Sigmoid colon (tissue), 7 donors: Measurements from ENCODE around the gene KCNF1. TPM values are rescaled to one million over a fixed set of nuclear protein-coding genes. Genes with fewer than 3 reads are reported as not detected.

Source experiments
- DNase-seq: peaks from one replicate; pipeline ENCODE4 v3.0.0-alpha.2; 2019
- H3K27ac ChIP-seq, 4 donors: fragments of 200-600 bp; sonication (generic); one replicate each; pipeline ENCODE4 v1.5.1; 2016 to 2019; ENCODE audit warnings: mild to moderate bottlenecking in 1 of 4
- H3K27me3 ChIP-seq, 3 donors: fragments of 200-600 bp; sonication (generic); one replicate each; pipeline ENCODE4 v1.5.1; 2019; ENCODE audit warnings: mild to moderate bottlenecking in 1 of 3
- H3K36me3 ChIP-seq, 4 donors: fragments of 200-600 bp; sonication (generic); one replicate each; pipeline ENCODE4 v1.5.1; 2016 to 2019
- H3K4me1 ChIP-seq, 4 donors: fragments of 200-600 bp; sonication (generic); one replicate each; pipeline ENCODE4 v1.5.1; 2017 to 2019
- H3K4me3 ChIP-seq, 4 donors: fragments of 200-600 bp; sonication (generic); one replicate each; pipeline ENCODE4 v1.5.1; 2017 to 2019; ENCODE audit warnings: mild to moderate bottlenecking in 2 of 4, moderate library complexity in 1 of 4
- H3K9me3 ChIP-seq, 4 donors: fragments of 200-600 bp in 3 of 4; sonication (generic) in 3 of 4; one replicate each; pipeline versions ENCODE4 v1.5.1 to v1.6.1; 2013 to 2019
- EP300 ChIP-seq, 4 donors: sonication (generic); formaldehyde crosslinking; IDR thresholded peaks; one replicate each; pipeline ENCODE4 v1.6.1; 2017; ENCODE audit warnings: antibody characterized with exemption in 4 of 4
- POLR2A ChIP-seq, 2 donors: fragments of 450-650 bp; IDR thresholded peaks; one replicate each; pipeline ENCODE4 v1.6.1; 2016; ENCODE audit warnings: antibody characterized with exemption in 2 of 2, mild to moderate bottlenecking in 2 of 2, moderate library complexity in 2 of 2
- POLR2AphosphoS5 ChIP-seq, 4 donors: sonication (generic); formaldehyde crosslinking; IDR thresholded peaks; one replicate each; pipeline ENCODE4 v1.6.1; 2017; ENCODE audit warnings: antibody characterized with exemption in 4 of 4
- WGBS, 2 donors: extraction: QIAGEN DNeasy Blood & Tissue Kit; methylation state at CpG; one replicate each; pipeline ENCODE4 v1.1.7; 2013; 5-methylcytosine and 5-hydroxymethylcytosine counted together
- intact Hi-C: fragments of 100-400 bp; cut with DNase I; formaldehyde crosslinking; loops from one replicate; pipeline ENCODE4 v1.15.1; 2023
- polyA plus RNA-seq, 3 donors: library from polyadenylated mRNA; stranded (reverse); fragments of 200-250 nt; gene quantifications; one replicate each; pipeline ENCODE4 v1.2.3, GENCODE V29; 2013
- total RNA-seq, 4 donors: library from RNA; depleted of rRNA; stranded (reverse); fragments of >200 nt; gene quantifications; one replicate each; pipeline ENCODE4 v1.1.0, GENCODE V29; 2016
- TF ChIP-seq, protein P1 (sequence below), 4 experiments: fragments of 450-650 bp in 3 of 4; fragments of 200-600 bp in 1 of 4; IDR thresholded peaks; one replicate each; pipeline ENCODE4 v1.5.1; 2016 to 2019; ENCODE audit warnings: antibody characterized with exemption in 4 of 4, mild to moderate bottlenecking in 3 of 4, moderate library complexity in 2 of 4
- donor health status: healthy with polysubstance abuse.
- donor health status: Bipolar disorder and iron deficiency.
- donor health status: healthy.

Gene KCNF1
- total and polyA plus RNA-seq, 7 donors: 0.16 to 1.4 (median 0.94) TPM; not detected in 1

- no peak overlapping the region for H3K4me3 ChIP-seq
- WGBS, 2 donors: 65 to 75% methylated on average over 17 of the region's 17 CpGs
- no peaks in the 10 kb centered on the region for H3K4me1 ChIP-seq
- no peak for DNase-seq
- no peaks in the 10 kb centered on the region for H3K36me3 ChIP-seq
- no peak overlapping the region for H3K27ac ChIP-seq
- H3K27me3 ChIP-seq: no peaks in the 10 kb centered on the region
- peaks cover 0 to 4% (median 0%) of the 10 kb centered on the region in 4 donors for H3K9me3 ChIP-seq
- no peak for TF ChIP-seq POLR2A (IDR thresholded peaks at IDR 0.05)
- intact Hi-C loops: no loop called here
Observed at GRCh38 chr2:10935953-10936942, 24.5 kb downstream of the KCNF1 start.

- TF ChIP-seq EP300 (IDR thresholded peaks at IDR 0.05) (no peak), POLR2A (IDR thresholded peaks at IDR 0.05) (no peak), POLR2AphosphoS5 (IDR thresholded peaks at IDR 0.05) (no peak)
- TF ChIP-seq, protein P1, sequence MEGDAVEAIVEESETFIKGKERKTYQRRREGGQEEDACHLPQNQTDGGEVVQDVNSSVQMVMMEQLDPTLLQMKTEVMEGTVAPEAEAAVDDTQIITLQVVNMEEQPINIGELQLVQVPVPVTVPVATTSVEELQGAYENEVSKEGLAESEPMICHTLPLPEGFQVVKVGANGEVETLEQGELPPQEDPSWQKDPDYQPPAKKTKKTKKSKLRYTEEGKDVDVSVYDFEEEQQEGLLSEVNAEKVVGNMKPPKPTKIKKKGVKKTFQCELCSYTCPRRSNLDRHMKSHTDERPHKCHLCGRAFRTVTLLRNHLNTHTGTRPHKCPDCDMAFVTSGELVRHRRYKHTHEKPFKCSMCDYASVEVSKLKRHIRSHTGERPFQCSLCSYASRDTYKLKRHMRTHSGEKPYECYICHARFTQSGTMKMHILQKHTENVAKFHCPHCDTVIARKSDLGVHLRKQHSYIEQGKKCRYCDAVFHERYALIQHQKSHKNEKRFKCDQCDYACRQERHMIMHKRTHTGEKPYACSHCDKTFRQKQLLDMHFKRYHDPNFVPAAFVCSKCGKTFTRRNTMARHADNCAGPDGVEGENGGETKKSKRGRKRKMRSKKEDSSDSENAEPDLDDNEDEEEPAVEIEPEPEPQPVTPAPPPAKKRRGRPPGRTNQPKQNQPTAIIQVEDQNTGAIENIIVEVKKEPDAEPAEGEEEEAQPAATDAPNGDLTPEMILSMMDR (IDR thresholded peaks at IDR 0.05): no peak
- 90 to 93% methylated on average over 3 of the region's 3 CpGs for WGBS, 2 donors
Observed at GRCh38 chr2:10939058-10939457, 27.3 kb downstream of the KCNF1 start.

DNA sequence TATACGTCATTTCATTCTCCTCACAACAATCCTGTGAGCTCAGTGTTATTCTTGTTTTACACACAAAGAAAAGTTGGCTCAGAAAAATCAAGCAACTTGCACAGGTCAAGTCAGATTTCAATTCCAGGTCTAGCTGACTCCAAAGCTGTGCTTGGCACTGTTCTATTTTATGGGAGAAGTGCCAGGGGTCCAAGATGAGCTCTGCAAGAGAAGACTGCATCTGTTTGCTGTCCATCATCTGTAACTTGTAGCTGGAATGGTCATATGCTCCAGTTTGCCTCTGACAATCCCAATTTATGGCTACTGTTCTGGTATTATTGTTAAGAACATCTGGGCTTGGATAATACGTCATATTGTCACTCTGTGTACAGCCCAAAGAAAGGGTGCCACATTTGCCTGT is 28.9 kb downstream of the KCNF1 start:
- WGBS, 2 donors: 80 to 83% methylated on average over 2 of the region's 2 CpGs

More at GRCh38 chr2:10939058-10939457, 27.3 kb downstream of the KCNF1 start:
- Histone ChIP-seq H3K9me3 (peaks cover 0 to 4% (median 0%) of the 10 kb centered on the region in 4 donors), H3K36me3 (no peaks in the 10 kb centered on the region), H3K4me1 (no peaks in the 10 kb centered on the region), H3K27ac (no peak overlapping the region), H3K27me3 (no peaks in the 10 kb centered on the region), H3K4me3 (no peak overlapping the region)
- intact Hi-C loops: no loop called here
- DNase-seq: no peak

DNA sequence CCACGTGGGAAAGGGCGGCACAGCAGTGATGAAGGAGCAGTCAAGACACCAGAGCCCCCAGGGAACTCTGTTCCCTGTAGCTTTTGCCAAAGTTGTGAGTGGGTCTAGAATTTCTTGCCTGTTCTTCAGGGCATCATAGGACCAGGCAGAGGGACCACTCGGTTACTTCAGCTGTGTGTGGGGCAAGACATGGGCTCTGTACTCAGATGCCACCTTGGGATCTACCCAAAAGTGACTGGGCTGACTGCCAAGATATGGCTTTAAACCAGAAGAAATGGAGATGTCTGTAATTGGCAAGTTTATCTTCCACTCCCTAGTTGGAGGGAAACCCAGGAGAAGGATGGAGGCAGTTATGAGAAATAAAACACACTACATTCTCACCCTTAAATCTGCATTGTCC is 29.6 kb downstream of the KCNF1 start:
- Histone ChIP-seq H3K9me3 (peaks cover 0 to 4% (median 0%) of the 10 kb centered on the region in 4 donors), H3K4me1 (no peaks in the 10 kb centered on the region), H3K36me3 (no peaks in the 10 kb centered on the region), H3K27ac (no peak overlapping the region), H3K4me3 (no peak overlapping the region), H3K27me3 (peaks cover 0 to 5% (median 0%) of the 10 kb centered on the region in 3 donors)
- no peak for DNase-seq
- 82% methylated on average over 3 of the region's 3 CpGs for WGBS, 2 donors
- intact Hi-C loops: no loop called here
- TF ChIP-seq EP300 (IDR thresholded peaks at IDR 0.05): no peak
- TF ChIP-seq, protein P1 (IDR thresholded peaks at IDR 0.05): no peak
- TF ChIP-seq POLR2AphosphoS5 (IDR thresholded peaks at IDR 0.05): no peak
- no peak for TF ChIP-seq POLR2A (IDR thresholded peaks at IDR 0.05)

More for the DNA sequence above, 28.9 kb downstream of the KCNF1 start:
- no peak for TF ChIP-seq EP300 (IDR thresholded peaks at IDR 0.05)
- no peak for TF ChIP-seq POLR2A (IDR thresholded peaks at IDR 0.05)
- no peak for TF ChIP-seq POLR2AphosphoS5 (IDR thresholded peaks at IDR 0.05)
- TF ChIP-seq, protein P1 (IDR thresholded peaks at IDR 0.05): no peak
- peaks cover 0 to 4% (median 0%) of the 10 kb centered on the region in 4 donors for H3K9me3 ChIP-seq
- no peaks in the 10 kb centered on the region for H3K36me3 ChIP-seq
- H3K27me3 ChIP-seq: no peaks in the 10 kb centered on the region
- no peak overlapping the region for H3K4me3 ChIP-seq
- H3K27ac ChIP-seq: no peak overlapping the region
- no peaks in the 10 kb centered on the region for H3K4me1 ChIP-seq
- intact Hi-C loops: no loop called here
- no peak for DNase-seq

- H3K27ac ChIP-seq: no peak overlapping the region
- peaks cover 0 to 5% (median 0%) of the 10 kb centered on the region in 3 donors for H3K27me3 ChIP-seq
- no peaks in the 10 kb centered on the region for H3K4me1 ChIP-seq
- no peak for DNase-seq
- no peaks in the 10 kb centered on the region for H3K9me3 ChIP-seq
- H3K36me3 ChIP-seq: no peaks in the 10 kb centered on the region
- intact Hi-C loops: no loop called here
- 84 to 85% methylated on average over 5 of the region's 5 CpGs for WGBS, 2 donors
- no peak for TF ChIP-seq POLR2AphosphoS5 (IDR thresholded peaks at IDR 0.05)
- no peak for TF ChIP-seq POLR2A (IDR thresholded peaks at IDR 0.05)
- no peak for TF ChIP-seq EP300 (IDR thresholded peaks at IDR 0.05)
- TF ChIP-seq, protein P1 (IDR thresholded peaks at IDR 0.05): no peak
- no peak overlapping the region for H3K4me3 ChIP-seq
Observed at GRCh38 chr2:10944799-10945198, 33.1 kb downstream of the KCNF1 start.
